NK-92 treated with Interleukin-12 subunit alpha and Interleukin-12 subunit beta, amount 100 ng/mL, for 24 hours (cell line): Measurements from ENCODE around the gene AEBP2.
"Not testable (repeated sequence)": the region's sequence is repeated elsewhere in the genome, so short reads cannot be mapped to it uniquely, and the experiment has no call there.

ENCODE experiments used
- DNase-seq: peaks from one replicate; lab custom pipeline; 2025; lab: John Stamatoyannopoulos, UW

AEBP2 gene

GRCh38 chr12:19507823-19508222 is 68.5 kb downstream of the AEBP2 start:
- no peak for DNase-seq

GRCh38 chr12:19510461-19510860 is 71.2 kb downstream of the AEBP2 start:
- DNase-seq: no peak

GRCh38 chr12:19515179-19515578 is 75.9 kb downstream of the AEBP2 start:
- DNase-seq: no peak

GRCh38 chr12:19517583-19517982 is 78.3 kb downstream of the AEBP2 start:
- DNase-seq: no peak

GRCh38 chr12:19518209-19518608 is 78.9 kb downstream of the AEBP2 start:
- DNase-seq: no peak

GRCh38 chr12:19520646-19521415 is 81.5 kb downstream of the AEBP2 start:
- DNase-seq: no peak

GRCh38 chr12:19525274-19525673 is 86.0 kb downstream of the AEBP2 start:
- DNase-seq: no peak

- no peak for DNase-seq
Observed at GRCh38 chr12:19527866-19528265, 88.6 kb downstream of the AEBP2 start.

GRCh38 chr12:19528750-19529149 is 89.5 kb downstream of the AEBP2 start:
- no peak for DNase-seq

GRCh38 chr12:19529951-19530636 is 90.8 kb downstream of the AEBP2 start:
- DNase-seq: no peak

- DNase-seq: no peak
Observed at GRCh38 chr12:19530637-19531023, 91.3 kb downstream of the AEBP2 start.

GRCh38 chr12:19533567-19533966 is 94.3 kb downstream of the AEBP2 start:
- no peak for DNase-seq

GRCh38 chr12:19539071-19539470 is 99.8 kb downstream of the AEBP2 start:
- no peak for DNase-seq

GRCh38 chr12:19539836-19540235 is 100.5 kb downstream of the AEBP2 start:
- DNase-seq: no peak

- no peak for DNase-seq
Observed at GRCh38 chr12:19542606-19543005, 103.3 kb downstream of the AEBP2 start.

GRCh38 chr12:19544353-19544752 is 105.1 kb downstream of the AEBP2 start:
- no peak for DNase-seq

- DNase-seq: no peak
Observed at GRCh38 chr12:19545301-19545700, 106.0 kb downstream of the AEBP2 start.

GRCh38 chr12:19546027-19546426 is 106.7 kb downstream of the AEBP2 start:
- DNase-seq: no peak

GRCh38 chr12:19546611-19547162 is 107.4 kb downstream of the AEBP2 start:
- DNase-seq: no peak

- no peak for DNase-seq
Observed at GRCh38 chr12:19547271-19547671, 108.0 kb downstream of the AEBP2 start.

GRCh38 chr12:19548834-19549233 is 109.5 kb downstream of the AEBP2 start:
- DNase-seq: no peak

- no peak for DNase-seq
Observed at GRCh38 chr12:19550626-19551025, 111.3 kb downstream of the AEBP2 start.

GRCh38 chr12:19552441-19553097 is 113.3 kb downstream of the AEBP2 start:
- not testable (repeated sequence) for DNase-seq
